Hematopoietic multipotent progenitor cell treated with erythropoietin and hydrocortisone succinate and interleukin-3 and kit ligand, for 17 days (in vitro differentiated cells): ENCODE measurements around the gene FAM237A.

Experiments
- DNase-seq: peaks from one replicate; pipeline ENCODE4 v3.0.0-alpha.2; 2015; ENCODE audit warnings: low spot score

The FAM237A gene

GRCh38 chr2:206642075-206643025, at the start of gene FAM237A:
Gene FAM237A, plus strand, starts transcription at chr2:206642487. Its CDS starts 1,750 bp downstream, at chr2:206644237.
- no peak for DNase-seq

- no peak for DNase-seq
Measured at GRCh38 chr2:206597717-206598218, 44.5 kb upstream of the FAM237A start.

- DNase-seq: no peak
Measured at GRCh38 chr2:206603243-206603642, 39.0 kb upstream of the FAM237A start.

- DNase-seq: no peak
Measured at GRCh38 chr2:206610451-206610850, 31.8 kb upstream of the FAM237A start.

- DNase-seq: no peak
Measured at GRCh38 chr2:206611191-206611590, 31.1 kb upstream of the FAM237A start.

- no peak for DNase-seq
Measured at GRCh38 chr2:206611736-206612135, 30.6 kb upstream of the FAM237A start.

GRCh38 chr2:206614811-206615210, 27.5 kb upstream of the FAM237A start:
- no peak for DNase-seq

- DNase-seq: no peak
Measured at GRCh38 chr2:206615417-206616089, 26.7 kb upstream of the FAM237A start.

GRCh38 chr2:206616151-206616550, 26.1 kb upstream of the FAM237A start:
- DNase-seq: no peak

GRCh38 chr2:206619011-206619410, 23.3 kb upstream of the FAM237A start:
- DNase-seq: no peak

GRCh38 chr2:206626108-206626507, 16.2 kb upstream of the FAM237A start:
- no peak for DNase-seq

GRCh38 chr2:206627632-206628031, 14.7 kb upstream of the FAM237A start:
- DNase-seq: no peak

GRCh38 chr2:206631340-206631739, 10.9 kb upstream of the FAM237A start:
- DNase-seq: no peak

GRCh38 chr2:206635015-206635414, 7.3 kb upstream of the FAM237A start:
- no peak for DNase-seq

- no peak for DNase-seq
Measured at GRCh38 chr2:206639636-206640035, 2.7 kb upstream of the FAM237A start.

- DNase-seq: no peak
Measured at GRCh38 chr2:206641226-206641625, 1.1 kb upstream of the FAM237A start.

- no peak for DNase-seq
Measured at GRCh38 chr2:206647985-206648384, 5.7 kb downstream of the FAM237A start.

- DNase-seq: no peak
Measured at GRCh38 chr2:206657087-206657486, 14.8 kb downstream of the FAM237A start.

- DNase-seq: no peak
Measured at GRCh38 chr2:206665251-206665650, 23.0 kb downstream of the FAM237A start.

- DNase-seq: no peak
Measured at GRCh38 chr2:206670531-206671319, 28.4 kb downstream of the FAM237A start.

- no peak for DNase-seq
Measured at GRCh38 chr2:206683546-206683945, 41.3 kb downstream of the FAM237A start.

- DNase-seq: no peak
Measured at GRCh38 chr2:206688453-206688852, 46.2 kb downstream of the FAM237A start.
